ENCODE results near the gene PCDHGB7.
"Not testable (repeated sequence)": the region's sequence is repeated elsewhere in the genome, so short reads cannot be mapped to it uniquely, and the experiment has no call there.

GRCh38 chr5:141397756-141398551 lies 19.5 kb upstream of the PCDHGB7 start, which contains the start of gene PCDHGB5:
- not testable (repeated sequence) for TF ChIP-seq EP300 (IDR thresholded peaks at IDR 0.05); POLR2AphosphoS5 (IDR thresholded peaks at IDR 0.05); POLR2A (IDR thresholded peaks at IDR 0.05; ENCODE audit: low read depth)
- TF ChIP-seq, protein P1, sequence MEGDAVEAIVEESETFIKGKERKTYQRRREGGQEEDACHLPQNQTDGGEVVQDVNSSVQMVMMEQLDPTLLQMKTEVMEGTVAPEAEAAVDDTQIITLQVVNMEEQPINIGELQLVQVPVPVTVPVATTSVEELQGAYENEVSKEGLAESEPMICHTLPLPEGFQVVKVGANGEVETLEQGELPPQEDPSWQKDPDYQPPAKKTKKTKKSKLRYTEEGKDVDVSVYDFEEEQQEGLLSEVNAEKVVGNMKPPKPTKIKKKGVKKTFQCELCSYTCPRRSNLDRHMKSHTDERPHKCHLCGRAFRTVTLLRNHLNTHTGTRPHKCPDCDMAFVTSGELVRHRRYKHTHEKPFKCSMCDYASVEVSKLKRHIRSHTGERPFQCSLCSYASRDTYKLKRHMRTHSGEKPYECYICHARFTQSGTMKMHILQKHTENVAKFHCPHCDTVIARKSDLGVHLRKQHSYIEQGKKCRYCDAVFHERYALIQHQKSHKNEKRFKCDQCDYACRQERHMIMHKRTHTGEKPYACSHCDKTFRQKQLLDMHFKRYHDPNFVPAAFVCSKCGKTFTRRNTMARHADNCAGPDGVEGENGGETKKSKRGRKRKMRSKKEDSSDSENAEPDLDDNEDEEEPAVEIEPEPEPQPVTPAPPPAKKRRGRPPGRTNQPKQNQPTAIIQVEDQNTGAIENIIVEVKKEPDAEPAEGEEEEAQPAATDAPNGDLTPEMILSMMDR (IDR thresholded peaks at IDR 0.05) = peak; percentile 14 to 40 (median 37)
